ENCODE results near the gene IFNA1. TPM values are rescaled to one million over a fixed set of nuclear protein-coding genes. Genes with fewer than 3 reads are reported as not detected.

The IFNA1 gene
- total RNA-seq, 4 donors from 2014 or later: not detected

GRCh38 chr9:21450733-21451394, 10.6 kb downstream of the IFNA1 start:
- Histone ChIP-seq H3K27ac (no peak overlapping the region), H3K27me3 (no peaks in the 10 kb centered on the region), H3K36me3 (no peaks in the 10 kb centered on the region), H3K4me3 (no peak overlapping the region), H3K4me1 (no peaks in the 10 kb centered on the region), H3K9me3 (no peaks in the 10 kb centered on the region)
- no peak for DNase-seq (ENCODE audit: low spot score in 2 of 2)
- no peak for TF ChIP-seq POLR2A (IDR thresholded peaks at IDR 0.05)
- no peak for TF ChIP-seq EP300 (IDR thresholded peaks at IDR 0.05)
- no peak for TF ChIP-seq CTCF (IDR thresholded peaks at IDR 0.05)
- 72 to 77% methylated on average over 4 of the region's 4 CpGs for WGBS, 2 donors

GRCh38 chr9:21452681-21453080, 12.4 kb downstream of the IFNA1 start:
- Histone ChIP-seq H3K27me3 (no peaks in the 10 kb centered on the region), H3K4me1 (no peaks in the 10 kb centered on the region), H3K27ac (no peak overlapping the region), H3K4me3 (no peak overlapping the region), H3K9me3 (no peaks in the 10 kb centered on the region), H3K36me3 (no peaks in the 10 kb centered on the region)
- no peak for TF ChIP-seq CTCF (IDR thresholded peaks at IDR 0.05)
- no peak for TF ChIP-seq POLR2A (IDR thresholded peaks at IDR 0.05)
- no peak for TF ChIP-seq EP300 (IDR thresholded peaks at IDR 0.05)
- no peak for DNase-seq (ENCODE audit: low spot score in 2 of 2)
- WGBS, 2 donors: 83 to 87% methylated on average over 4 of the region's 4 CpGs

GRCh38 chr9:21454149-21454548, 13.9 kb downstream of the IFNA1 start:
- DNase-seq (ENCODE audit: low spot score in 2 of 2): no peak
- 59 to 67% methylated on average over 2 of the region's 2 CpGs for WGBS, 2 donors
- Histone ChIP-seq H3K4me1 (no peaks in the 10 kb centered on the region), H3K9me3 (no peaks in the 10 kb centered on the region), H3K36me3 (no peaks in the 10 kb centered on the region), H3K27ac (no peak overlapping the region), H3K4me3 (no peak overlapping the region), H3K27me3 (no peaks in the 10 kb centered on the region)
- TF ChIP-seq CTCF (IDR thresholded peaks at IDR 0.05) (no peak), POLR2A (IDR thresholded peaks at IDR 0.05) (no peak), EP300 (IDR thresholded peaks at IDR 0.05) (no peak)

GRCh38 chr9:21455320-21455719, 15.1 kb downstream of the IFNA1 start:
- Histone ChIP-seq H3K36me3 (no peaks in the 10 kb centered on the region), H3K4me3 (no peak overlapping the region), H3K27ac (no peak overlapping the region), H3K4me1 (no peaks in the 10 kb centered on the region), H3K9me3 (no peaks in the 10 kb centered on the region), H3K27me3 (no peaks in the 10 kb centered on the region)
- DNase-seq (ENCODE audit: low spot score in 2 of 2): no peak
- TF ChIP-seq CTCF (IDR thresholded peaks at IDR 0.05): peak; percentile 17 to 43 (median 40)
- no peak for TF ChIP-seq POLR2A (IDR thresholded peaks at IDR 0.05)

GRCh38 chr9:21461377-21461776, 21.1 kb downstream of the IFNA1 start:
- no peaks in the 10 kb centered on the region for H3K27me3 ChIP-seq
- no peaks in the 10 kb centered on the region for H3K36me3 ChIP-seq
- H3K9me3 ChIP-seq: peaks cover 0 to 14% (median 4%) of the 10 kb centered on the region in 4 donors
- DNase-seq (ENCODE audit: low spot score in 2 of 2): no peak
- no peak overlapping the region for H3K4me3 ChIP-seq
- TF ChIP-seq EP300 (IDR thresholded peaks at IDR 0.05) (no peak), POLR2A (IDR thresholded peaks at IDR 0.05) (no peak), CTCF (IDR thresholded peaks at IDR 0.05) (no peak)
- H3K27ac ChIP-seq: no peak overlapping the region
- WGBS, 2 donors: 79 to 80% methylated on average over 1 of the region's 1 CpG
- no peaks in the 10 kb centered on the region for H3K4me1 ChIP-seq

Measured in tibial nerve (tissue), 4 donors.